ENCODE data around the gene MKRN3. TPM values are rescaled to one million over a fixed set of nuclear protein-coding genes. Genes with fewer than 3 reads are reported as not detected.

MKRN3 gene
- total RNA-seq = 0.09 and 0.32 TPM in 2 replicates

DNA sequence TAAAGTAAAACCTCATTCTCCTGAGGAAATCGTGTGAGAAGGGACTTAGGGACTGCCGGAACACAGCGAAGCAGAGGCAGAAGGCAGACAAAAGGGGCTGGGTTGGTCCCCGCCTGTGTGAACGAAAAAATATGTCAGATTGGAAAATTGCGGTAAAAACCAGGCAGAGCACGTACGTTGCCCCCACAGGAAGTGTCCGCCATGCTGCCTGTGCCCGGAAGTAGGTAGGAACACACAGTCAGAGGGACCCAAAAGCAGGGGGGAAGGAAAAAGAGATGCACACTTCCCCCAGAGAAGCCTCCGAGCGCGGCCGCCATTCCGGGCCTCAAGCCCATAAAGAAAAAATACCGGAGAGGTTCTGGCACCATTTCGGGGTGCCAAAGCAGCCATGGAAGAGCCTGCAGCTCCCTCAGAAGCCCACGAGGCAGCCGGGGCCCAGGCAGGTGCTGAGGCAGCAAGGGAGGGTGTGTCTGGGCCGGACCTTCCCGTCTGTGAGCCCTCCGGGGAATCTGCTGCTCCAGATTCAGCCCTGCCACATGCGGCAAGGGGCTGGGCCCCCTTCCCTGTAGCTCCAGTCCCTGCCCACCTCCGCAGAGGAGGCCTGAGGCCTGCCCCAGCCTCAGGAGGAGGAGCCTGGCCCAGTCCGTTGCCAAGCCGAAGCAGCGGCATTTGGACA is at the start of gene MKRN3:
Gene MKRN3 (plus strand): TSS at position 280 of the 676 bp plus-strand sequence. CDS start 109 bp downstream, at position 389.

Other genes starting within 250 kb of the MKRN3 start
- not detected in 2 replicates for gene GOLGA6L26, start 231.5 kb upstream of the MKRN3 start, total RNA-seq
- gene GOLGA8S, start 210.9 kb upstream of the MKRN3 start, total RNA-seq = under 0.01 and 0.09 TPM in 2 replicates
- gene GOLGA6L2, start 118.4 kb upstream of the MKRN3 start, total RNA-seq = not detected in 2 replicates
- under 0.01 TPM in 2 replicates for gene MAGEL2, start 82.2 kb downstream of the MKRN3 start, total RNA-seq
- 34.1 and 36.9 TPM in 2 replicates for gene NDN, start 121.6 kb downstream of the MKRN3 start, total RNA-seq